ENCODE data around the gene MGARP. TPM values are rescaled to one million over a fixed set of nuclear protein-coding genes. Genes with fewer than 3 reads are reported as not detected.

The MGARP gene
- total RNA-seq, 6 experiments from 2014 or later, result 10.4 to 38.5 (median 11.8) TPM

GRCh38 chr4:139227729-139228404, 52.2 kb downstream of the MGARP start:
- Mint-ChIP-seq H3K27me3 (ENCODE audit: insufficient read depth) (no peaks in the 10 kb centered on the region), H3K4me3 (no peak overlapping the region), H3K9me3 (no peaks in the 10 kb centered on the region), H3K36me3 (ENCODE audit: low read depth) (no peaks in the 10 kb centered on the region), H3K27ac (no peak overlapping the region), H3K4me1 (ENCODE audit: low read depth) (peaks cover 18% of the 10 kb centered on the region)
- DNase-seq, result no peak
- TF ChIP-seq CTCF (IDR thresholded peaks at IDR 0.05), result peak; percentile 44

- DNase-seq, result peak; percentile 45
- H3K4me3 Mint-ChIP-seq, result no peak overlapping the region
- H3K27ac Mint-ChIP-seq, result no peak overlapping the region
Observed at GRCh38 chr4:139223682-139224317, 56.2 kb downstream of the MGARP start.

GRCh38 chr4:139222215-139222614, 57.8 kb downstream of the MGARP start:
- Mint-ChIP-seq H3K27me3 (ENCODE audit: insufficient read depth) (peaks cover 3% of the 10 kb centered on the region; the same call in 1 of the 2 replicates), H3K36me3 (ENCODE audit: low read depth) (no peaks in the 10 kb centered on the region), H3K4me3 (no peak overlapping the region)

More at GRCh38 chr4:139223682-139224317, 56.2 kb downstream of the MGARP start:
- Mint-ChIP-seq H3K36me3 (ENCODE audit: low read depth) (no peaks in the 10 kb centered on the region), H3K9me3 (no peaks in the 10 kb centered on the region), H3K4me1 (ENCODE audit: low read depth) (peaks cover 12% of the 10 kb centered on the region), H3K27me3 (ENCODE audit: insufficient read depth) (no peaks in the 10 kb centered on the region; the same call in 1 of the 2 replicates)
- no peak for TF ChIP-seq CTCF (IDR thresholded peaks at IDR 0.05)

GRCh38 chr4:139221687-139222086, 58.3 kb downstream of the MGARP start:
- H3K27me3 Mint-ChIP-seq (ENCODE audit: insufficient read depth), result peaks cover 3% of the 10 kb centered on the region; the same call in 1 of the 2 replicates
- DNase-seq, result no peak
- H3K4me1 Mint-ChIP-seq (ENCODE audit: low read depth), result peaks cover 12% of the 10 kb centered on the region
- no peak overlapping the region for H3K4me3 Mint-ChIP-seq
- no peaks in the 10 kb centered on the region for H3K36me3 Mint-ChIP-seq (ENCODE audit: low read depth)
- TF ChIP-seq CTCF (IDR thresholded peaks at IDR 0.05), result no peak
- H3K9me3 Mint-ChIP-seq, result no peaks in the 10 kb centered on the region
- no peak overlapping the region for H3K27ac Mint-ChIP-seq

More at GRCh38 chr4:139222215-139222614, 57.8 kb downstream of the MGARP start:
- no peak for TF ChIP-seq CTCF (IDR thresholded peaks at IDR 0.05)
- H3K27ac Mint-ChIP-seq, result no peak overlapping the region
- H3K9me3 Mint-ChIP-seq, result no peaks in the 10 kb centered on the region
- DNase-seq, result no peak
- H3K4me1 Mint-ChIP-seq (ENCODE audit: low read depth), result peaks cover 12% of the 10 kb centered on the region

GRCh38 chr4:139219450-139220055, 60.5 kb downstream of the MGARP start:
- Mint-ChIP-seq H3K27ac (no peak overlapping the region), H3K4me1 (ENCODE audit: low read depth) (peaks cover 12% of the 10 kb centered on the region), H3K36me3 (ENCODE audit: low read depth) (no peaks in the 10 kb centered on the region), H3K27me3 (ENCODE audit: insufficient read depth) (peaks cover 7% of the 10 kb centered on the region), H3K4me3 (no peak overlapping the region), H3K9me3 (no peaks in the 10 kb centered on the region)
- no peak for TF ChIP-seq CTCF (IDR thresholded peaks at IDR 0.05)
- DNase-seq, result no peak

Other genes starting within 250 kb of the MGARP start
- gene ELF2, start 103.0 kb downstream of the MGARP start, total RNA-seq (2021; fragmentation: NEBNext Ultra II Directional; extraction: Animal tissue kit (Norgen Biotek cat#: 25700)), result 10 to 100 TPM; 17.6 to 23.3 (median 21.1) TPM
- gene NAA15, start 21.3 kb upstream of the MGARP start, total RNA-seq (2021; fragmentation: NEBNext Ultra II Directional; extraction: Animal tissue kit (Norgen Biotek cat#: 25700)), result 10 to 100 TPM; 63.0 to 72.0 (median 69.6) TPM
- 10 to 100 TPM; 68.6 to 90.7 (median 74.2) TPM for gene NDUFC1, start 22.3 kb upstream of the MGARP start, total RNA-seq (2021; fragmentation: NEBNext Ultra II Directional; extraction: Animal tissue kit (Norgen Biotek cat#: 25700))
- 1 to 10 TPM; 3.7 to 5.6 (median 4.8) TPM for gene RAB33B, start 173.9 kb upstream of the MGARP start, total RNA-seq (2021; fragmentation: NEBNext Ultra II Directional; extraction: Animal tissue kit (Norgen Biotek cat#: 25700))